HUES6 (cell line): ENCODE measurements around the gene NTRK3.

ENCODE experiments used
- H3K27ac ChIP-seq: 2 replicates; pipeline ENCODE4 v1.7.0; 2013; ENCODE audit warnings: low read depth, mild to moderate bottlenecking, low read length, inconsistent platforms
- H3K27me3 ChIP-seq: 2 replicates; pipeline ENCODE4 v1.6.1; 2013; ENCODE audit warnings: low read length; ENCODE audit not compliant: control insufficient read depth, insufficient read depth
- H3K36me3 ChIP-seq: 2 replicates; pipeline ENCODE4 v1.6.1; 2013; ENCODE audit warnings: low read length; ENCODE audit not compliant: control insufficient read depth, insufficient read depth
- H3K4me1 ChIP-seq: 2 replicates; pipeline ENCODE4 v1.6.1; 2013; ENCODE audit warnings: low read length; ENCODE audit not compliant: control insufficient read depth, insufficient read depth
- H3K4me3 ChIP-seq: 2 replicates; pipeline ENCODE4 v1.5.1; 2013; ENCODE audit warnings: low read depth, low read length
- H3K9ac ChIP-seq: one replicate; pipeline ENCODE4 v1.6.1; 2013; ENCODE audit warnings: mild to moderate bottlenecking, low read length
- H3K9me3 ChIP-seq: 2 replicates; pipeline ENCODE4 v1.6.1; 2013; ENCODE audit warnings: low read depth, low read length; ENCODE audit not compliant: control insufficient read depth, insufficient read depth

Gene NTRK3

DNA sequence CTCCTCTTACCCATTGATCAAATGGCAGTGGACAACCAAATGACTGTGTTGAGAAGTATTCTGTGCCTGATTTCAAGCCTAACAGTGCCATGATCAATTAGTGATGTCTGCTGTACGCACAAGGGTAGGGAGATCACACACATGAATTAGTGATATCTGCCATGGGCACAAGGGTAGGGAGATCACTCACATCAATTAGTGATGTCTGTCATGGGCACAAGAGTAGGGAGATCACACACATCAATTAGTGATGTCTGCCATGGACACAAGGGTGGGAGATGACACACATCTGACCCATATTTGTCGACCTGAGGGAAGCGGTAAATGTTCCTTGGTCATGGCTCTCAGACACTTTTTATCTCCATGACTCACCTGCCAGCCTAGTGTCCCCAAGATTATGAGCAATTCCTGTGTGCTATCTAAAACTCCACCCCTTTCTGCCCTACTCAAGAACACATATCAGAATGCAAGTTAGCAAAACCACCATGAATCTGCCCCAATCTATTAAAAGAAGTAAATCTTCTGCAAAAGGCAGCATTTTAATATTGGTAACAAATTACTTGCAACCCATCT lies 165.0 kb downstream of the NTRK3 start:
- H3K9ac ChIP-seq = no peak overlapping the region
- peaks cover 8% of the 10 kb centered on the region for H3K9me3 ChIP-seq
- H3K4me1 ChIP-seq = peaks cover 5% of the 10 kb centered on the region; the same call in 1 of the 2 replicates
- H3K36me3 ChIP-seq = no peaks in the 10 kb centered on the region
- no peak overlapping the region for H3K27ac ChIP-seq
- no peak overlapping the region for H3K4me3 ChIP-seq
- no peaks in the 10 kb centered on the region for H3K27me3 ChIP-seq

DNA sequence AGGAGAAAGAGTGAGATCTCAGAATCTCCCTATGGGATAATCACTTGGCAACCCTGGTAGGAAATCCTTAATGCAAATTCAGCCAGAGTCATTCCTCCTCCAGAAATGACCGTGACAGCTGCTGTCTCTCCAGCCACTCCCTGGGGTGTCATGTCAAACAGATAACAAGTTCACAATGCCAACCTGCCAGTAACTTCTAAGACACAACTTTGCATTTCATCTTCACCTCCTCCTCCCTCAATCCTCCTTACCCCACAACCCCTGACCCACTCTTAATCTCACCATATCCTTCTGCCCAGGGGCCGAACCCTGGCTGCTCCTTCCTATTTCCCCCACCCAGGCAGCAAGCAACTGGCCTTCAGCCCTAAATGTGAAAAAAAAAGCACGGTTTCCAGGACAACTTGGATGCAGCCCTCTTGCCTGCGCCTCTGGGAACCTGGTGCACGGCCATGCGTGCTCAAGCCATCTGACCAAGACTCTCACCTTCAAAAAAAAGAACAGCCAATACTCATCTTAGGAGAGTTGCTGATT lies 166.0 kb downstream of the NTRK3 start:
- H3K4me1 ChIP-seq = peaks cover 5% of the 10 kb centered on the region; the same call in 1 of the 2 replicates
- no peaks in the 10 kb centered on the region for H3K27me3 ChIP-seq
- H3K4me3 ChIP-seq = no peak overlapping the region
- no peak overlapping the region for H3K27ac ChIP-seq
- peaks cover 8% of the 10 kb centered on the region for H3K9me3 ChIP-seq
- no peaks in the 10 kb centered on the region for H3K36me3 ChIP-seq
- no peak overlapping the region for H3K9ac ChIP-seq

DNA sequence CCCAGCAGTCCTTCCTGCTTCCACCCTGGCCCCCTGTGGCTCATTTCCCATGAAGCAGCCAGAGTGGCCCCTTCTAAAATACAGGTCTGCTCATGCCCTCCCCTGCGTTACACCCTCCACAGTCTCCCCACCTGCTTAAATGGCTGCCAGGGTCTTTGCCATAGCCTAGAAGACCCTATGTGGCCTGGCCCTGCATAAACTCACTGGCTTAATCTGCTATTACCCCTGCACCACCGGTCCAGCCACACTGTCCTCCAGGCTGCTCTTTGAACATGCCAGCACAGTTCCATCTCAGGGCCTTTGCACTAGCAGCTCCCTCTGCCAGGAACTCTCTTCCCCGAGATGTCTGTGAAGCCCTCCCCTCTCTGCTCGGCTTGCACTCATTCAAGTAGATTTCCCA lies 166.8 kb downstream of the NTRK3 start:
- Histone ChIP-seq H3K9ac (no peak overlapping the region), H3K4me1 (peaks cover 5% of the 10 kb centered on the region; the same call in 1 of the 2 replicates), H3K4me3 (no peak overlapping the region), H3K36me3 (no peaks in the 10 kb centered on the region), H3K9me3 (peaks cover 8% of the 10 kb centered on the region), H3K27me3 (no peaks in the 10 kb centered on the region), H3K27ac (no peak overlapping the region)

DNA sequence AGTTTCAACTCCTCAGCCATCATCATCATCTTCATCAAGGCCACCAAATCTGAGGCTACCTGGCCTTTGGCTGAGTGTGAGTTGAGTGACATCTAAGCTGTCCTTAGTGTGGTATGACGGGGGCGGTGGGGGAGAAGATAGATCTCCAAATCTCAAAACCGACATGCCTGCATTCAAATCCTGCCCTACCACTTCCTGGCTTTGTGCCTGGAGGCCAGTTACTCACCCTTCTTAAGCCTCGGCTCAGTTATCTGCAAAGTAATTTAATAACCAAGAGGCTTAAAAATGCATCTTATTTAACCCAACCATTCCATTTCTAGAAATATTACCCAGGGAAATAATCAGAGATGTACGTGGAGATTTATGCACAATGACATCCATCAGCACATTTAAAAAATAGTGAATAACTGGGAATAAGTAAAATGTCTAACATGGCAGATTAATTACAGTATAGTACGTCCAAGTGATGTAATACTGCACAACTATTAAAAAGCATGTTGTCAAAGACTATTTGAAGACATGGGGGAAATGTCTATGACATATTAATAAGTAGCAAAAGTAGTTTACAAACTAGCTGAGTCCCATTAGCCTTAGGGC lies 167.4 kb downstream of the NTRK3 start:
- Histone ChIP-seq H3K9me3 (peaks cover 8% of the 10 kb centered on the region), H3K36me3 (no peaks in the 10 kb centered on the region), H3K9ac (no peak overlapping the region), H3K4me1 (peaks cover 5% of the 10 kb centered on the region; the same call in 1 of the 2 replicates), H3K27me3 (no peaks in the 10 kb centered on the region), H3K27ac (no peak overlapping the region), H3K4me3 (no peak overlapping the region)

DNA sequence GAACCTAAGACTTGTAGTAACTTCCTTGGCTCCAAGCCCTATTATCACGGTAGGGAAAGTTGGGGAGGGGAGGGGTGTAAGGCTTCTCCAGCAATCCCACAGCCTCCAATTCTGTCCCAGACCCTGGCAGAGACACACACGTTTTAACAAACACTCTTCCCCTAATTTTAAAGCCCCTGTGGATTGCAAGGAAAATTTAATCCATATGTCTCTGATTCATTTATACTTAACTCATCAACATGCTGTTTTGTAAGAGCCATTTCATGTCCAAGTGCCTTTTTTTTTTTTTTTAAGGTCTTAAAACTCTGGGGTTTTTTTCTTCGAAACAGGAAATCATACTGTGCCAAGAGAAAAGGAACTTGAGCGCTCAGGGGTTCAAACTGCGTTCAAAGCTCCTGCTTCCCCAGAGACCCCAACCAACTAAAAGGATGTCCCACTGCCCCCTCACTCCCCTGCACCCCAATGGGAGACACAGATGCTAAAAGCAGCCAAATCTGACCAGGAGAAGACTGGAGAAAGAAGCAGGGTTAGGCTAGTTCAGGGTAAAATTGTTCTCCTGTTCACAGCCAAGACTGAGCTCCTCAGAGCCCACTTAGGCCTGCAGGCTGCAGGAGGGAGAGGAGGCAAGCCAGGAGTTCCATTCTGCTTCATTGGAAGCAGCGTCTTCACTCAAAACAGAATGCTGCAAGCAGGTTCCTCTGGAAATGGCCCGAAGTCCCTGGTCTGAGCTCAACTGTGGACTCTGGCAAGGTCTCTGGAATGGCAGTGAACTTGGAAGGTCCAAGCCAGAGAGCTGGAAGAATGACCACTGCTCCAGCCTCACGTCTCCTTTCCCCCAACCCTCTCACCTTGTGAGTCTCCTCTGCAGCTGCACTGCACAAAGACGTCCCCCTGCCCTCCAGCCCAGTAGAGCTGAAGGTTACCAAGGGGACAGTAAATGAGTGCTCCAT lies 172.5 kb downstream of the NTRK3 start:
- Histone ChIP-seq H3K4me3 (no peak overlapping the region), H3K9ac (no peak overlapping the region), H3K27ac (no peak overlapping the region), H3K27me3 (no peaks in the 10 kb centered on the region), H3K4me1 (no peaks in the 10 kb centered on the region), H3K36me3 (no peaks in the 10 kb centered on the region), H3K9me3 (no peaks in the 10 kb centered on the region)

DNA sequence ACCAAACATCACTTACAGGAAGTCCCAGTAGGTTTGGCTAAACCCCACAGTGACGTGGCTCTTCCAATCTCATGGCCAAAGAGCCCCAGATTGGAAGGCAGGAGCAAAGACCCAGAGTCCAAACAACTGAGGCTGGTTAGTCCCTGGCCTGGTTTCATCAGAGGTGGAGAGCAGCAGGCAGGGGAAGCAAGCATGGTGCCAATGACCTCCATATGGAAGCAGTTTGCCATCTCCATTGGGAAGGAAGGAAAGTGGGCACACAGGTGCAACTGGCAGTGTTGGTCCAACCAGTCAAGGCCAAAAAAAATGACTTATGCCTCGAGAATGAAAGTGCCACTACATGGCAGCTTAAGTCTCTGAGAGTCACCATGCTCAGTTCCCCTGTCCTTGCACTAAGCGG lies 175.9 kb downstream of the NTRK3 start:
- H3K9me3 ChIP-seq = no peaks in the 10 kb centered on the region
- no peaks in the 10 kb centered on the region for H3K27me3 ChIP-seq
- H3K4me3 ChIP-seq = no peak overlapping the region
- no peaks in the 10 kb centered on the region for H3K4me1 ChIP-seq
- no peak overlapping the region for H3K27ac ChIP-seq
- no peaks in the 10 kb centered on the region for H3K36me3 ChIP-seq
- no peak overlapping the region for H3K9ac ChIP-seq

DNA sequence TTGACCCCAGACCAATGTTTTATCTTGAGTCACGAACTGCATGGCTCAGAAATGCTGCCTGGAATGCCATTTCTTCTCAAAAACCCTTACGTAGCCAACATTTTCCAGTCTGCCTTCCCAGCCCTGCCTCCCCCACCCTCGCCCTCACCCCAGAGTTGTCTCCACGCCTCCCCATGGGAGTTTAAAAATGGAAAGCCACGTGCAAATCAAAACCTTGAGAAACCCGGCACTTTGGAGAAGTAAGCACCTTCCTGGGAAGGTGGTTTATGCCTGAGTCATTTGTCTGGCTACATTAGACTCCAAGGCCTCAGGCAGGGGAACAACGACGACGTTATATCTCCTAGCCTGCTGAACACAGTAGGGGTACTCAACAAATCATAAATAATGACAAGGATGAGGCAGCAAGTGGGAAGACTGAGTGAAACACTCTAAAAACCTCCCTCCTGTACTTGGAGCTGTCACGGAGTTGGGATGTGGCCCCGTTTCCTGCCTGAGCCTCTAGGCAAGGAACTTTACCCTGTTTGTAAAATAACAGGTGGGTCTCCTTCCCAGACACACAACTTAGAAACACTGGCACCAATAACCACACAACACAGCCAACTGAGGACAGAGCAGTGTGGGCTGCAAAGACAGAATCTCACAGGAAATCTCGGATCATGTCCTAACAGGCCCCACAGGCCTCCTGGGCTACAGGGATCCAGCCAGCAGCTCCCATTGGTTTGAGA lies 179.1 kb downstream of the NTRK3 start:
- no peaks in the 10 kb centered on the region for H3K27me3 ChIP-seq
- no peaks in the 10 kb centered on the region for H3K9me3 ChIP-seq
- H3K4me3 ChIP-seq = no peak overlapping the region
- H3K36me3 ChIP-seq = no peaks in the 10 kb centered on the region
- peaks cover 15% of the 10 kb centered on the region for H3K4me1 ChIP-seq
- no peak overlapping the region for H3K27ac ChIP-seq
- H3K9ac ChIP-seq = no peak overlapping the region

DNA sequence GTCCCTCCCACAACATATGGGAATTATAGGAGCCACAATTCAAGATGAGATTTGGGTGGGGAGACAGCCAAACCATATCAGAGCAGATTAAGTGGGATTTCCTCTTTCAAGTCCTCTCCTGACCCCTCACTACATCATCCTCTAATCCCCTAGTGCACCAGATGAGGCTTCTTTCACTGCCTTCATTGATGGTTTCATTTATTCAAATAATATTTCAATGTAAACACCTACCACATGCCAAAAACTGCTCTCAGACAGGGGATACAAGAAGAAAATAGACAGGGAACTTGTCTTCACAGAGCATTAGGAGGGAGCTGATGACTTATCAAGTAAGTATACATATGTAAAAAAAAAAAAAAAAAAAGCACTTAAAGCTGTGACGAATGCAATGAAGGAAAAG lies 180.2 kb downstream of the NTRK3 start:
- no peak overlapping the region for H3K4me3 ChIP-seq
- H3K27ac ChIP-seq = no peak overlapping the region
- no peaks in the 10 kb centered on the region for H3K9me3 ChIP-seq
- H3K36me3 ChIP-seq = no peaks in the 10 kb centered on the region
- no peak overlapping the region for H3K9ac ChIP-seq
- peaks cover 16% of the 10 kb centered on the region for H3K4me1 ChIP-seq
- H3K27me3 ChIP-seq = no peaks in the 10 kb centered on the region

DNA sequence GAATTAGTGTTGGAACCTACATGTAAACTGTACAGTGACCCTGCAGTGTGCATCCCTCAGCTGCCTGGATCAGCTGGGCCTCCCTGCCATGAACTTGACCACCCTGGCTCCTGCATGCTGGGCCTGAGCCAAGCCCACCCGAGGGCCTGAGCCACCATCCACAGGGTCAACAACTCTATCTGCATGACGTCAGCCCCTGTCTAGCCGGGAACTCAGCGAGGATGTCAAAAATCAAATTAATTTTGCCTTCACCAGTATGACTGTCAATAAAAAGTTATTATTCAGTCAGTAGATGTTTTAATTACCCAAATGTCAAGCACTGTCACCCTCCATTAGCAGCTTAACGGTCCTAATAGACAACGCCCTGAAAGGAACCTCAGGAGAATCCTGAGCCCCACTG lies 181.4 kb downstream of the NTRK3 start:
- peaks cover 16% of the 10 kb centered on the region for H3K4me1 ChIP-seq
- no peak overlapping the region for H3K4me3 ChIP-seq
- H3K9ac ChIP-seq = no peak overlapping the region
- no peaks in the 10 kb centered on the region for H3K9me3 ChIP-seq
- no peaks in the 10 kb centered on the region for H3K36me3 ChIP-seq
- H3K27me3 ChIP-seq = no peaks in the 10 kb centered on the region
- H3K27ac ChIP-seq = no peak overlapping the region

DNA sequence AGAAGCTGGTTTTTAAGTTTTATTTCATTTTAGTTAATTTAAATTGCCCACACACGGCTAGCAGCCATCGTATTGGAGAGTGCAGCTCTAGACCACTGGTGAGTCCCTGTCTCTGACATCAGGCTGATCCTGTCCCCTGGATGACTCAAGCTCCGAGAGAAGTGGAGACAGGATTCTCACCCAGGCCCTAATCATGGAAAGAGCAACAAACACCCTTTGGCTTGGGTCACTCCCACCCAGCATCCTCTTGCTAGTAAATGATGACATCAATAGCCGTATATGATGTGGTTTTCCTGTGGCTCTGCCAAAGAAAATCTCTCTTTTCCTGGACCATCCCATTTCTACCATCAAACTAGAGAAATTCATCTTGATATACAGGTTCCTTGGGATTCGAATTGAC lies 182.2 kb downstream of the NTRK3 start:
- Histone ChIP-seq H3K9me3 (no peaks in the 10 kb centered on the region), H3K9ac (no peak overlapping the region), H3K4me3 (no peak overlapping the region), H3K4me1 (peaks cover 16% of the 10 kb centered on the region), H3K27me3 (no peaks in the 10 kb centered on the region), H3K27ac (no peak overlapping the region), H3K36me3 (no peaks in the 10 kb centered on the region)
